Endothelial cell of umbilical vein (primary cell): ENCODE data around the gene SAMD1. TPM values are rescaled to one million over a fixed set of nuclear protein-coding genes. Genes with fewer than 3 reads are reported as not detected.

Experiments used
- BruUV-seq: library from RNA; stranded (reverse); fragments of 400-500 nt; replicated peaks from 2 replicates; lab custom pipeline; 2021; lab: Mats Ljungman, UMichigan
- CTCF ChIA-PET: fragments of 300-600, 350-600 bp; sonication (Branson Sonifier 250); formaldehyde crosslinking; loops from one replicate; lab custom pipeline; 2021; ENCODE audit warnings: antibody characterized with exemption, inconsistent platforms; lab: Charles Lee
- POLR2A ChIA-PET: fragments of 300-600, 350-600 bp; sonication (Branson Sonifier 250); formaldehyde crosslinking; loops from one replicate; lab custom pipeline; 2021; ENCODE audit warnings: antibody characterized with exemption, inconsistent platforms; lab: Charles Lee
- DNase-seq: peaks from one replicate; pipeline ENCODE4 v3.0.0-alpha.2; 2011; ENCODE audit warnings: low read depth, low spot score
- FAIRE-seq: peaks from 2 replicates; lab custom pipeline; 2011; peaks lifted over from hg19 to GRCh38; lab: Jason Lieb, UNC
- H2AFZ ChIP-seq: 2 replicates; pipeline ENCODE4 v1.6.0; 2012; ENCODE audit warnings: low read depth, low read length, control low read depth, inconsistent platforms
- H3K27ac ChIP-seq: 2 replicates; pipeline ENCODE4 v1.5.1; 2011; ENCODE audit warnings: low read depth, mild to moderate bottlenecking, control low read depth, low read length, moderate library complexity; ENCODE audit not compliant: insufficient read depth
- H3K27me3 ChIP-seq, 2 experiments: 2 replicates each; pipeline versions ENCODE4 v1.6.0 to v1.6.1; 2011; ENCODE audit warnings: low read length in 2 of 2, mixed read lengths in 1 of 2; ENCODE audit not compliant: control insufficient read depth in 2 of 2, insufficient read depth in 2 of 2
- H3K36me3 ChIP-seq, 2 experiments: 2 replicates in 1 of 2; 3 replicates in 1 of 2; pipeline ENCODE4 v1.5.1; 2011; ENCODE audit warnings: low read length in 2 of 2, mild to moderate bottlenecking in 1 of 2, moderate library complexity in 1 of 2; ENCODE audit not compliant: control insufficient read depth in 2 of 2, insufficient read depth in 2 of 2; ENCODE audit errors: extremely low read depth in 1 of 2
- H3K4me1 ChIP-seq: 3 replicates; pipeline ENCODE4 v1.5.1; 2011; ENCODE audit warnings: mild to moderate bottlenecking, low read length; ENCODE audit not compliant: control insufficient read depth, insufficient read depth; ENCODE audit errors: extremely low read depth
- H3K4me2 ChIP-seq: 2 replicates; pipeline ENCODE4 v1.6.1; 2011; ENCODE audit warnings: low read length, control low read depth, mixed read lengths; ENCODE audit not compliant: insufficient read depth
- H3K4me3 ChIP-seq, 3 experiments: fragments of 200-600 bp in 1 of 3; sonication (generic), shearing (Covaris generic) in 1 of 3; replicated peaks in 1 of 3; 2 replicates each; pipeline ENCODE4 v1.5.1; 2011 to 2016; ENCODE audit warnings: control low read depth in 3 of 3, low read length in 3 of 3, mild to moderate bottlenecking in 2 of 3, inconsistent platforms in 1 of 3, low read depth in 1 of 3, moderate library complexity in 1 of 3; ENCODE audit not compliant: insufficient read depth in 1 of 3
- H3K79me2 ChIP-seq: 2 replicates; pipeline ENCODE4 v1.6.0; 2012; ENCODE audit warnings: low read length, inconsistent platforms; ENCODE audit not compliant: control insufficient read depth, insufficient read depth
- H3K9ac ChIP-seq: replicated peaks from 2 replicates; pipeline ENCODE3; 2011; ENCODE audit warnings: low read length, control low read depth; ENCODE audit not compliant: insufficient read depth; ENCODE audit errors: extremely low read depth
- H3K9me1 ChIP-seq: replicated peaks from 3 replicates; pipeline ENCODE4 v1.6.0; 2011; ENCODE audit warnings: mild to moderate bottlenecking, low read length; ENCODE audit not compliant: control insufficient read depth, insufficient read depth; ENCODE audit errors: extremely low read depth
- H3K9me3 ChIP-seq: replicated peaks from 2 replicates; pipeline ENCODE4 v1.5.1; 2012; ENCODE audit warnings: low read length, inconsistent platforms; ENCODE audit not compliant: control insufficient read depth, insufficient read depth
- H4K20me1 ChIP-seq: replicated peaks from 2 replicates; pipeline ENCODE3; 2011; ENCODE audit warnings: mild to moderate bottlenecking, low read length; ENCODE audit not compliant: control insufficient read depth, insufficient read depth; ENCODE audit errors: extremely low read depth
- CTCF ChIP-seq, 2 donors: IDR thresholded peaks; 1 replicate in 1 of 2; 2 replicates in 1 of 2; pipeline ENCODE4 v1.5.1; 2011; ENCODE audit warnings: low read length in 2 of 2, mild to moderate bottlenecking in 2 of 2, moderate library complexity in 2 of 2, control low read depth in 1 of 2, inconsistent platforms in 1 of 2, low read depth in 1 of 2; ENCODE audit not compliant: insufficient read depth in 1 of 2; ENCODE audit errors: extremely low read depth in 1 of 2
- EZH2 ChIP-seq: IDR thresholded peaks from 2 replicates; pipeline ENCODE4 v1.6.1; 2012; ENCODE audit warnings: borderline replicate concordance, low read depth, mild to moderate bottlenecking, moderate library complexity, low read length, inconsistent platforms; ENCODE audit not compliant: severe bottlenecking
- FOS ChIP-seq: IDR thresholded peaks from 2 replicates; pipeline ENCODE4 v1.6.1; 2011; ENCODE audit warnings: mild to moderate bottlenecking, low read length, moderate library complexity, borderline replicate concordance; ENCODE audit not compliant: insufficient read depth
- GATA2 ChIP-seq: IDR thresholded peaks from 2 replicates; pipeline ENCODE4 v1.7.0; 2011; ENCODE audit warnings: low read depth, mild to moderate bottlenecking, moderate library complexity, mixed read lengths, low read length; ENCODE audit not compliant: insufficient read length, insufficient read depth
- JUN ChIP-seq: IDR thresholded peaks from 2 replicates; pipeline ENCODE4 v1.6.1; 2011; ENCODE audit warnings: borderline replicate concordance, low read depth; ENCODE audit not compliant: insufficient read length, insufficient read depth
- MAX ChIP-seq: IDR thresholded peaks from 2 replicates; pipeline ENCODE4 v1.6.1; 2011; ENCODE audit not compliant: insufficient read depth, insufficient read length
- MYC ChIP-seq: IDR thresholded peaks from one replicate; pipeline ENCODE4 v1.6.1; 2011; ENCODE audit warnings: mild to moderate bottlenecking, low read depth, low read length
- POLR2A ChIP-seq: IDR thresholded peaks from 2 replicates; pipeline ENCODE4 v1.6.1; 2012; ENCODE audit warnings: low read depth, mild to moderate bottlenecking, control low read depth, low read length
- POLR2AphosphoS5 ChIP-seq: IDR thresholded peaks from 2 replicates; pipeline ENCODE4 v1.6.1; 2012; ENCODE audit warnings: low read depth, mild to moderate bottlenecking, control low read depth, low read length, moderate library complexity; ENCODE audit not compliant: insufficient read depth
- dilution Hi-C: fragments of 300-500 bp; cut with MboI; formaldehyde crosslinking; loops from one replicate; pipeline ENCODE4 v1.15.0; 2019; ENCODE audit warnings: low sequenced_read_pairs; ENCODE audit not compliant: extremely low pct_ligation_motif_present
- intact Hi-C: fragments of 100-400 bp; cut with micrococcal nuclease; formaldehyde crosslinking; loops from one replicate; pipeline ENCODE4 v1.10.0; 2022
- polyA plus RNA-seq, 4 experiments: library from polyadenylated mRNA; depleted of rRNA in 3 of 4; stranded (reverse) in 3 of 4; unstranded in 1 of 4; fragments of >200 nt; gene quantifications; 2 replicates each; pipeline versions ENCODE4 v1.2.1 to v1.2.3, GENCODE V29; 2011 to 2012; ENCODE audit warnings: missing spikeins in 1 of 4
- total RNA-seq: library from RNA; stranded (reverse); gene quantifications from 2 replicates; pipeline ENCODE4 v1.2.3, GENCODE V29; 2021

SAMD1 gene
- total and polyA plus RNA-seq, 2 donors (not counting 3 experiments of a cell fraction or from before 2014, with no cell fraction given) = 14.1 to 35.9 TPM

GRCh38 chr19:14102756-14103155 lies 12.2 kb upstream of the SAMD1 start:
- no peak overlapping the region for H2AFZ ChIP-seq
- H3K4me3 ChIP-seq = no peak overlapping the region
- DNase-seq = no peak
- H3K9me1 ChIP-seq = no peaks in the 10 kb centered on the region
- POLR2A ChIA-PET = no interaction called here
- no peak overlapping the region for H3K9ac ChIP-seq
- H3K79me2 ChIP-seq = no peaks in the 10 kb centered on the region
- intact Hi-C loops (no loop called here), dilution Hi-C loops (no loop called here)
- H3K27me3 ChIP-seq = no peaks in the 10 kb centered on the region
- TF ChIP-seq MYC = no peak
- TF ChIP-seq CTCF (IDR thresholded peaks at IDR 0.05; ENCODE audit: extremely low read depth in 1 of 2, insufficient read depth in 1 of 2, low read depth in 1 of 2, low read length in 2 of 2) = no peak
- TF ChIP-seq EZH2 = no peak
- TF ChIP-seq MAX = no peak
- TF ChIP-seq FOS = no peak
- TF ChIP-seq POLR2AphosphoS5 = no peak
- TF ChIP-seq POLR2A = no peak
- TF ChIP-seq JUN = no peak
- TF ChIP-seq GATA2 = no peak
- BruUV-seq = no TSS peak
- CTCF ChIA-PET = interaction anchor here (1.7 kb wide), 1 partner anchor 21 kb away, joined by 5 read pairs; no protein-coding TSS in a partner anchor
- H3K36me3 ChIP-seq = peaks cover 0 to 20% of the 10 kb centered on the region in 2 experiments
- H3K9me3 ChIP-seq = no peaks in the 10 kb centered on the region
- no peak for FAIRE-seq
- H3K4me2 ChIP-seq = no peak overlapping the region
- no peak overlapping the region for H3K27ac ChIP-seq
- H3K4me1 ChIP-seq = peaks cover under 1% of the 10 kb centered on the region
- no peaks in the 10 kb centered on the region for H4K20me1 ChIP-seq
